GM21526 (cell line): ENCODE measurements around the gene SAP130.

Experiments
- ATAC-seq: cut with Tn5 transposase; IDR thresholded peaks from one replicate; pipeline ENCODE4 v1.9.1; 2021; ENCODE audit warnings: moderate library complexity; ENCODE audit not compliant: unreplicated experiment, low FRiP score

SAP130 gene

DNA sequence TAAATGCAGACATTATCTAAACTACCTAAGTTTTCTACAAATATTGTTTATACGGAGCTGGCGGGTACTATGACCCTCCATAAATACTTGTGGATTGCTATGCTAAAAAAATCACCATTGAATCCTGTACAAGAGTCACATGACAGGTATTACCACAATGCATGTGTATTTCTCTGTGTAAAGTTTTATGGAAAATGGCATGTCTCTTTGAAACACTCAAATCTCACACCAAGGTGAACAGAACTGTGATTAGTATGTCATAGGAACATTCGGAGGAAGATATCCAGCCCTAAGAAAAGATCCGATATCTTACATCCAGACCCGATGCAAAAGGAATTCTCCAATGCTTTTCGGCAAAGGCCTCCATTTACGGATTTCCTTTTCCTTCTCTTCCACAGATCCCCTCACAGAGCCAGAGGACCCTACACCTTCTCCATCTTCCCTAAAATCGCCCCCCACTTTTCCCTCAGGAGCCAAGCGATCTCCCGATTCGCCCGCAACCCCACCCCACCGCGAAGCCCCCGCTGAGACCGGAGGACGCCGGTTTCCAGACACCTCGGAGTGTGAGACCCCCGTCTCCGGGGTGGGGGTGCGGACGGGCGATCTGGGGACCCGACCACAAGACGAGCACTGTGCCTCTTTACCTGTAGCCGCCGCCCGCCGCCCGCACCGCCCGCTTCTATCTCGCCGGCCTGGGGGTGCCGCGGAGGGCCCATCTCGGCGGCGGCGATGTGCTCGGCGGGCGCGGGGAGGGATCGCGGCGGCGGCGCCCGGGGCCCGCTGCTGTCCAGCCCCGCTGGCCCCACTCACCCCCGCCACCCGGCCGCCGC is 1.2 kb downstream of the SAP130 start:
- peak; percentile 0 for ATAC-seq

GRCh38 chr2:128024816-128025215 is 3.0 kb downstream of the SAP130 start:
- ATAC-seq: no peak

- no peak for ATAC-seq
These were observed 10.3 kb downstream of the SAP130 start for GRCh38 chr2:128017561-128017960.

DNA sequence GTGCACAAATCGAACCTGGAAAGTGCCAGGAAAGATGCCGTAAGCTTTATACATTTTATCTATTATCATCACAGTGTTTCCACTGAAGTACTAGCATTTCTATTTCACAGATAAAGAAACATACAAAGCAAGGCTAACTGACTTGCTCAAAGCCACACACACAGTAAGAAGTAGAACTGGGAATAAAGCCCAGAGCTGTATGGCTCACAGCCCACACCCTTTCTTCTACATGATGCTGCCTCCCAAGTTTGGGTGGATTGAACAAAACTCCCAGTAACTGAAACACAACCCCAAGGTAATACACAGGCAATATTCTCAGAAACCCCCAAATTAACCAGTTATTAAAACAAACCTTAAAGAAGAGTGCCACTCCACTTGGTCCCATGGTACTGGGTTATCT is 11.2 kb downstream of the SAP130 start:
- no peak for ATAC-seq

GRCh38 chr2:128012698-128013097 is 15.2 kb downstream of the SAP130 start:
- no peak for ATAC-seq

GRCh38 chr2:128008074-128008672 is 19.7 kb downstream of the SAP130 start:
- ATAC-seq: no peak

- no peak for ATAC-seq
These were observed 23.4 kb downstream of the SAP130 start for GRCh38 chr2:128004509-128004908.

- no peak for ATAC-seq
These were observed 24.4 kb downstream of the SAP130 start for GRCh38 chr2:128003463-128003862.

GRCh38 chr2:127996160-127996559 is 31.7 kb downstream of the SAP130 start:
- no peak for ATAC-seq

- ATAC-seq: no peak
These were observed 32.1 kb downstream of the SAP130 start for GRCh38 chr2:127995725-127996124.

- no peak for ATAC-seq
These were observed 34.2 kb downstream of the SAP130 start for GRCh38 chr2:127993659-127994058.

DNA sequence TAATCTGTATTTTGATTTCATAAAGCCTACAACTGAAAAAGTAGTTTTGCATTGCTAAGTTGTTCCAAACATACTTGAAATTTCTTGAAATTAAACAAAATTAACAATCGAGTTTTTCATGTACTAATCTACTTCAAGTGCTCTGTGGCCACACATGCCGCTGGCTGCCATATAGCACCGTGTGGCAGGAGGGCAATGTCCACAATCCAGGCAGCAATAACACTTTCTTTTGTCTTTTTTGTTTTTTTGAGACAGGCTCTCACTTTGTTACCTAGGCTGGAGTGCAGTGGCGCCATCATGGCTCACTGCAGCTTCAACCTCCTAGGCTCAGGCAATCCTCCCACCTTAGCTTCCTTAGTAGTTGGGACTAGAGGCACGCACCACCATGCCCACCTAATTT is 36.1 kb downstream of the SAP130 start:
- ATAC-seq: no peak

DNA sequence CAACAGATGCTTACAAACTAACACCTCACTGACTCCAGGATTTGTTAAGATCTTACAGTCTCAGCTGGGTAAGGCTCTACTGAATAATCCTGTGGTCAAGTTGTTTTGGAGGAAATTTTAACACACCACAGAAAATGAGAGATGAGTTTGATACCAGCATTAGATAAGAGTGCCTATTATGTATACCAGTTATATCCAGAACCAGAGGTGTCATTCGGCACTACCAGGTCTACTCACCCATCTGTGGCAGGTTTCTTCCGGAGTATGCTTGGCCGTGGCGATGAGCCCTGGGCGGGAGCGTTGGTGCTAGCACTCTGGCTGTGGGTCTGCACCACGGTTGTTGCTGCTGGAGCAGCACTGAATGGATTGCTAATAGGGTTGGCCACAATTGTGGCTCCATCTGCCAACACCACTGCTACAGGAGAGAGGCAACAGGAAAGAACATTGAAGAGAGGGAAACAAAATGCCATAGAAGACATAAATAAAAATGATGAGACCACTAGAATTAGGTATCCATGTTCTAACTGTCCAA is 41.2 kb downstream of the SAP130 start:
- ATAC-seq: no peak

DNA sequence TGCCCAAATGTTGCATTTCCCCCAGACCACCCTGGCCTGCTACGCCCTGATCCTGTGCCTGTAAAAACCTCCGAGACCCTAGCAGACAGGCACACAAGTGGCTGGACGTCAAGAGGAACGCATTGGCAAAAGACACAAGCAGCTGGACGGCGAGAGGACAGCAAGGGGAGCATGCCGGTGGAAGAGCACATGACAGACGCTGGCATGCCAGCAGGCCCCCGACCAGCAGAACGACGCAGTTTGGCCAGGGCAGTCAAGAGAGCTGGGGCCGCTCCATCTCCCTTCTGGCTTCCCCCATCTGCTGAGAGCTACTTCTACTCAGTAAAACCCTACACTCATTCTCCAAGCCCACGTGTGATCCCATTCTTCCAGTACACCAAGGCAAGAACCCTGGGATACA is 42.1 kb downstream of the SAP130 start:
- no peak for ATAC-seq

- no peak for ATAC-seq
These were observed 42.7 kb downstream of the SAP130 start for GRCh38 chr2:127985026-127985734.

DNA sequence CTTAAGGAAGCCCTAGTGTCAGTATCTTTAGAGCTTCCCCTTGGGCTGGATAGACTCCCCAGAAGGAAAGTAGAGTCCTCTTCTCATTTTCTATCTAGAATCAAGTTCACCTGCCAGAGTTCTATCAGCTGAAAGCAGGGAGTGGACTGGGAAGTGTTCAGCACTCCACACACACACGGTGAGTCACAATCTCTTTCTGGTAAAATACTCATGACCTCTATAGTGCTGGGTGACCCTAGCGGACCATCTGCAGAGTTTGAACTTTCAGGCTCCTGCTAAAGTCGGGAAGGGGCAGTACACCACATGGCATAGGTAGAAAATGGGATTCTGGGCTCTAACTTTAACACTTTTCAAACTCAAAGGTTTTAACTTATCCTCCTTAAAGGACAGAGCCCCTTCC is 43.3 kb downstream of the SAP130 start:
- no peak for ATAC-seq

GRCh38 chr2:127969446-127969845 is 58.4 kb downstream of the SAP130 start:
- no peak for ATAC-seq

DNA sequence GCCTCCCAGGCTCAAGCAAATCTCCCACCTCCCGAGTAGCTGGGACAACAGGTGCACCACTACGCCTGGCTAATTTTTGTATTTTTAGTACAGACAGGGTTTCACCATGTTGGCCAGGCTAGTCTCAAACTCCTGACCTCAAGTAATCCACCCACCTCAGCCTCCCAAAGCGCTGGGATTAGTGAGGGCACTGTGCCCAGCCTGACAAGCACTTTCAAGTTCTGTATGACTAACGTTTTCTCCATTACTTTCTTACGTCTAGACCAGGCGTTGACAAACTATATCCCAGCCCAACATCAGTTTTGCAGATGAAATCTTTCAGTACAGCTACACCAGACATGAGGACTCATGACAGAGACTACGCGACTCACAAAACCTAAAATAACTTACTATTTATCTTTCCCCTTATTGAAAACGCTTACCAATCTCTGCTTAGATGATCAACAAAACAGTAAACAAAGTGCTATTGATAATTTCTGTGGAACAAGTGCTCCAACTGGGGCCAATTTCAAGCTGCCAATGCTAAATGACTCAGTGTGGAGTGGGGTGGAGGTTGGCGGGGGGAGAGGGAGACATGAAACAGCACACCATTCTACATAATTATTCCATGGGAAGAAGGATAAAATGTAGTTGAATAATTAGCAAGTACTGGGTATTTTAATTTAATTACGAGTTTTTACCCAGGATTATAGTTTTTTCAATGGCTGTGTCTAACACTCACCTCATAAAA is 59.1 kb downstream of the SAP130 start:
- no peak for ATAC-seq

DNA sequence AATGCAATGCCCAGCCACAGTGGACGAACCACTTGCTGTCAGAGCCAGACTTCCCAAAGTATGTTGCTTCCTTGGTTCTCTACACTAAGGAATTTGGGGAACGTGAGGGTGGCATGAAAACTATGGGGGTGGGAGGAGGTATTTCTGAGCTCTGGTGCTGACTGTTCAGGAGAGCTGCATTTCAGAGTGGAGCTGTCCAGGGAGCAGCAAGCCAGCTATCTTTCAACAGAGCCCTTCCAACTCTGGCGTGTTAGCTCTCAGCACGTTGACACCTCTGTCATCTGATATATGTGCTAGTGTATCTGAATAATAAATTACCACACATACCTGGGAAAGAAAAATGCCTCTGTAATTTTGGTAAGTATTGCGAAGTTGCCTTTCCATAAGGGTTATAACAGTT is 66.1 kb downstream of the SAP130 start:
- no peak for ATAC-seq

DNA sequence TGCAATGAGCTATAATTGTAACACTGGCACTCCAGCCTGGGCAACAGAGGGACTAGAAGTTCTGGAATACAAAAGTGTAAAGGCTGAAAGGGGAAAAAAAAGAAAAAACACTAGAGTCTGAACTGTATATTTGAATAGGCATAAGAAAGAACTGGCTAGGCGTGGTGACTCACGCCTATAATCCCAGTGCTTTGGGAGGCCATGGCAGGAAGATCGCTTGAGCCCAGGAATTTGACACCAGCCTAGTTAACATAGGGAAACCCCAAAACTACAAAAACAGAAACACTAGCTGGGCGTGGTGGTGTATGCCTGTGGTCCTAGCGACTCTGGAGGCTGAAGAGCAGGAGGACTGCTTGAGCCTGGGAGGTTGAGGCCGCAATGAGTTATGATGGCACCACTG is 70.6 kb downstream of the SAP130 start:
- ATAC-seq: no peak

DNA sequence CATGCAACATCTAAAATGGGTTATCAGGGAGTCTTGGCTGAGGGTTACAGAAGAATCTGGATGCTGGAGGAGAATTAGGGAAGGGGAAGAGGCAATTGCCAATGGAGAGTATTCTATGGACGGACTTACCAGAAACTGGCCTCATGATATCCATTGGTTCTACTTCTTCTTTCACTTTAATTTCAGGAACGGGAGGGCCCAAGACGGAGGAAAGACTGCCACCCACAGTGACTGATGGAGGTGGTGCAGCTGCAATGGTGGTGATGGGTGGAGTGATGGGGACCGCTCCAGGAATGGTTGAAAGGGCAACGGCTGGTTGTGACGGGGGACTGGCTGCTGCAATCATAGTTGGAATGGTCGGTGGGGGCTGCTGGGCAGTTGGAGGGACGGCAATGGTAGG is 73.0 kb downstream of the SAP130 start:
- ATAC-seq: no peak
